GM20000 (cell line): ENCODE results near the gene HSBP1L1.

Experiments
- DNase-seq: peaks from one replicate; pipeline ENCODE4 v3.0.0; 2012; ENCODE audit warnings: low spot score
- TF ChIP-seq, protein P1 (sequence below): IDR thresholded peaks from 2 replicates; pipeline ENCODE4 v1.5.1; 2012; ENCODE audit warnings: mild to moderate bottlenecking, control low read depth; ENCODE audit errors: extremely low read depth, missing control alignments

The HSBP1L1 gene

DNA sequence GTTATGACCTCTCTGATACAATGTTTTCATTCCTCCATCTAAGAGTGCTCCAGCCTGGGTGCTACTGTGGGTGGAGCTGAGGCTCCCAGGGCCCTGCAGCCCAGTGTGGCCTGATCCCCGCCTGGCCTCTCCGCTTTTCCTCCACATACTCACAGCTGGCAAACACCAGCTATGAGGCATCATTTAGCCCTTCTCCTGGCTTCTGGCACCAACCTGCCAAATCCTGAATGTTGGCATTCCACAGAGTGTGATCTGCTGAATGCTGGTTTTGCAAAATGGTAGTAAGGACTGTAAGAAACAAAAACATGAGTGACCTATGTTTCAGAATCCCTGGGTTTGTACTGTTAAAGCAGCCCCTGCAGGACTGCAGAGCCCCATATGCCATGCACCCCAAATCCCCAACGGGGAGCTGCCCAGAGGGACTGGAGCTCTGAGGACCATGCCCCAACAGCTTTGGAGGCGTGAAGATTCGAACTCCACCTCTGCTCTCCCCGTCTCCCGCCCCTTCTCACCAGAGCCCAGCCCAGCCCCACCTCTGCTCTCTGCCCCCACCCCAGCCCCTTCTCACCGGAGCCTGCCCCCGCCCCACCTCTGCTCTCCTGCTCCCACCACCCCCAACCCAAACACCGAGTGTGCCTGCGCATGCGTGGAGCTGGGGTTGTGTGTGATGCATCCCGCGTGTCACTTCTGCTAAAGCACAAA is 17.2 kb upstream of the HSBP1L1 start:
- TF ChIP-seq, protein P1, sequence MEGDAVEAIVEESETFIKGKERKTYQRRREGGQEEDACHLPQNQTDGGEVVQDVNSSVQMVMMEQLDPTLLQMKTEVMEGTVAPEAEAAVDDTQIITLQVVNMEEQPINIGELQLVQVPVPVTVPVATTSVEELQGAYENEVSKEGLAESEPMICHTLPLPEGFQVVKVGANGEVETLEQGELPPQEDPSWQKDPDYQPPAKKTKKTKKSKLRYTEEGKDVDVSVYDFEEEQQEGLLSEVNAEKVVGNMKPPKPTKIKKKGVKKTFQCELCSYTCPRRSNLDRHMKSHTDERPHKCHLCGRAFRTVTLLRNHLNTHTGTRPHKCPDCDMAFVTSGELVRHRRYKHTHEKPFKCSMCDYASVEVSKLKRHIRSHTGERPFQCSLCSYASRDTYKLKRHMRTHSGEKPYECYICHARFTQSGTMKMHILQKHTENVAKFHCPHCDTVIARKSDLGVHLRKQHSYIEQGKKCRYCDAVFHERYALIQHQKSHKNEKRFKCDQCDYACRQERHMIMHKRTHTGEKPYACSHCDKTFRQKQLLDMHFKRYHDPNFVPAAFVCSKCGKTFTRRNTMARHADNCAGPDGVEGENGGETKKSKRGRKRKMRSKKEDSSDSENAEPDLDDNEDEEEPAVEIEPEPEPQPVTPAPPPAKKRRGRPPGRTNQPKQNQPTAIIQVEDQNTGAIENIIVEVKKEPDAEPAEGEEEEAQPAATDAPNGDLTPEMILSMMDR: no peak
- no peak for DNase-seq

DNA sequence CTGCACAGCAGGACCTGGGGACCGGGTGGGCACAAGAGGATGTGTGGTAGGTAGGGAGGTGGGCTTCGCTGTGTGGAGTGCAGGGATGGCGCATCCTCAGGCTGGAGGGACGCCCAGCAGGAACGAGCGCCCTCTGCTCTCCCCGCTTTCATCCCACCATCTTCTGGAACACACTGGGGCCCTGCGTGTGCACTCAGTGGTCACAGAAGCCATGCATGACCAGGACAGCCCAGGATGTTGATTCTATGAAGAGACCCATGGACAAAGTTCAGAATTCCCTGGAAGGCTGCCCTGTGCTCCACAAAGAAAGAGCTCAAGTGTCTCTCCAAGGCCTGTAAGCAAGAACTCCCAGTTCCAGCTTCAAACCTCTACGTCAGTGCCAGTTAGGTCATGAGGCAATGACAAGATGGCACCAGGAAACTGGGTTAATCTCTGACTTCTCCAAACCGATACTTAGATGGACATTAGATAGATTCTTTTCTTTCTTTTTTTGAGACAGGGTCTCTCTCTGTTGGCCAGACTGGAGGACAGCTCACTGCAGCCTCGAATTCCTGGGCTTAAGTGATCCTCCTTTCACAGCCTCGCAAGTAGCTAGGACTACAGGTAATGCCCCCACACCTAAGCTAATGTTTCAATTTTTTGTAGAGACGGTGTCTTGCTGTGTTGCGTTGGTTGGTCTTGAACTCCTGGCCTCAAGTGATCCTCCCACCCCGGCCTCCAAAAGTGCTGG is 16.4 kb upstream of the HSBP1L1 start:
- TF ChIP-seq, protein P1: no peak
- DNase-seq: no peak

DNA sequence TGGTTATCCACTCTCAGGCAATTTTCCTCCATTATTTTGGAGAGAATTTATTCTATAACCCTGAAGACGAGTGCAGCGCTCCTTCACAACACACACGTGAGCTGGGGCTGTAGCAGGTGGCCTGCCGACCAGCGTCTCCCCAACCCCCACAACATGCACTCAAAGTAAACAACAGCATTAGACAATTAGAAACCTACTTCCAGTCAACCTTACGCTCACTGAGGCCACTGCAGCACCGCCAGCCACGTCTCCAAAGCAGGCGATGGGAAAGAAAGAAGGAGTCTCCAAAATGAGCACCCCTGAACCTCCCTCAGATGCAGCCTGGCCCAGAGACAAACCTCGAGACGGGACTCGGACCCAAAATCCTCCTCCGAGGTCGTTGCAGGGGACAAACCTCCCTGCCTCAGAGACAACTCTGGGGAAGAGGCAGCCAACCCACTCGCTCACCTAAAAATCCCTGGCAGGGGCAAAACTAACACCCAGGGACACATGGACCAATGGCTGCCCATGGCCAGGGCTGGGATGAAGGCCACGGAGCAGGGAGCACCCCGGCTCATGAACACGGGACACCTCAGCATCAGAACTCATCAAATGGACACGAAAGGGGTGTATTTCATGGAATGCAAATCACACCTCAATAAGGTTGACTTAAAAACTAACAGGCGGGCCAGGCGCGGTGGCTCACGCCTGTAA is 15.6 kb upstream of the HSBP1L1 start:
- TF ChIP-seq, protein P1: no peak

DNA sequence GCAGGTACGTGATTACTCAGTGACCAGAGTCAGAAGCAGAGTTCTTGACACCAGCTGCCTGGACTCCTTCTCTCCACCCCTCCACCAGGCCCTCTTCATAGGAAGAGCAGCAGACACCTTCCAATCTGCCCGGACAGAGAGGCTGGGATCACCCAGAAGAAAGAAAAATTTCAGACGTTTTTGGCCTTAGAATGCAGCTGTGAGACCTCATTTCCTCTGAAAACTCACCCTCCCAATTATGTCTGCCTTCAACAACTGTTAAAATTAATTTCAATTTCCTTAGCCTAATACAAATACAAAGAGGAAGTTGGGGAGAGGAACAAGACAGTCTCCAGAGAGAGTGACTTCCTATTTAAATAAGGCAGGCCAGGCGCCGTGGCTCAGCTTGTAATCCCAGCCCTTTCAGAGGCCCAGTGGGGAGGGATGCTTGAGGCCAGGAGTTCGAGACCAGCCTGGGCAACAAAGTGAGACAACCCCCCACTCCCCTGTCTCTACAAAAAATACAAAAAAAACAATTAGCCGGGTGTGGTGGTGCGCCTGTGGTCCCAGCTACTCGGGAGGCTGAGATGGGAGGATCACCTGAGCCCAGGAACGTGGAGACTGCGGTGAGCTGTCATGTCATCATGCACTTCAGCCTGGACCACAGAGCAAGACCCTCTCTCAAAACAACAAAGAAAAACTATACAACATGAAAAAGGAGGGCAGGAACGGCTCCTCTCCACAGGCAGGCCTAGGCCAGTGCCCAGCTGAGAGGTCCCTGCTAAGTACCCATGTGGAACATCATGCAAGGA is 14.6 kb upstream of the HSBP1L1 start:
- DNase-seq: peak; percentile 64
- TF ChIP-seq, protein P1: no peak

More for the DNA sequence above, 15.6 kb upstream of the HSBP1L1 start:
- no peak for DNase-seq

DNA sequence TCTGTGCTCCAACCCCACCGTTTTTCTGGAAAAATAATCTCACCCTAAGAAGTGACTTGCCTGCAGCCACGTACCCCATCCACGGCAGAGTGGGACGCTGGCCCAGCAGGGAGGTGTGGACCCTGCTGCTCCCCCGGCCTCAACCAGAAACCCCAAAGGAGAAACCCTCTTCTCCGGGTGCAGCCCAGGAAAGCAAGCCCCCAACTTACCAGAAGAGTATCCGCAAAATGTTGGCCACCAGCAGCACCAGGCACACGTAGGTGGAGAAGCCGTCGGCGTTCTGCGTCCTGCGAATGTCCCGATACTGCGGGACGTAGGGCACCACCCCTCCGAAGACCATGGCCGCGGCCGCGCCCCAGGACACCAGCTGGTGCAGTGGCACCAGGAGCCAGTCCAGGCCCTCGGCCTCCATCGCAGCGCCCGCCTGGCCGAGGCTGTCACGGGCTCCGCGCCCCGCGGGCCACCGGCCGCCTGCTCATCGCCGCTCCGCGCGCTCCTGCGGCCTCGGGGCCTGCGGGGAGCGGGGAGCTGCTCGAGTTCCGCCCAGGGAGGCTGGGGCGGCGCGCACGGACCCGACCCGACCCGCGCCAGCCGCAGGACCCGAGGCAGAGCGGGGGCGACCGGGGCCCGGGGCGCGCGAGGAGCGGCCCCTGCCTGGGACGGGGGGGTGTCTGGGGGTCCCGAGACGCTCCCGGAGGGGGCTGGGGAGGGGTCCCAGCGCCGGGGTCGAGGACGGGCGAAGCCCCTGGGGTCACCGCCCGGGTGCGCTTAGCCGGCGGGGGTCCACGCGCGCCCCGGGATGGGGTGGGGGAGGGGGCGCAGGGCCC is 13.7 kb upstream of the HSBP1L1 start:
- DNase-seq: peak; percentile 70

More for the DNA sequence above, 13.7 kb upstream of the HSBP1L1 start:
- TF ChIP-seq, protein P1: no peak
